Keratinocyte (primary cell): ENCODE results near the gene KCNIP3.

Experiments used
- CTCF ChIP-seq, 3 experiments: IDR thresholded peaks in 1 of 3; conservative IDR thresholded peaks in 1 of 3; optimal IDR thresholded peaks in 1 of 3; 2 replicates in 2 of 3; 3 replicates in 1 of 3; pipeline versions ENCODE3 to v1.5.1; 2011; ENCODE audit warnings: low read length in 3 of 3, mild to moderate bottlenecking in 3 of 3, moderate library complexity in 2 of 3, control low read depth in 1 of 3, inconsistent platforms in 1 of 3; ENCODE audit not compliant: insufficient read depth in 2 of 3; ENCODE audit errors: extremely low read depth in 1 of 3
- EZH2 ChIP-seq: IDR thresholded peaks from one replicate; pipeline ENCODE4 v1.6.1; 2012; ENCODE audit warnings: inconsistent platforms, mild to moderate bottlenecking, low read length, moderate library complexity

DNA sequence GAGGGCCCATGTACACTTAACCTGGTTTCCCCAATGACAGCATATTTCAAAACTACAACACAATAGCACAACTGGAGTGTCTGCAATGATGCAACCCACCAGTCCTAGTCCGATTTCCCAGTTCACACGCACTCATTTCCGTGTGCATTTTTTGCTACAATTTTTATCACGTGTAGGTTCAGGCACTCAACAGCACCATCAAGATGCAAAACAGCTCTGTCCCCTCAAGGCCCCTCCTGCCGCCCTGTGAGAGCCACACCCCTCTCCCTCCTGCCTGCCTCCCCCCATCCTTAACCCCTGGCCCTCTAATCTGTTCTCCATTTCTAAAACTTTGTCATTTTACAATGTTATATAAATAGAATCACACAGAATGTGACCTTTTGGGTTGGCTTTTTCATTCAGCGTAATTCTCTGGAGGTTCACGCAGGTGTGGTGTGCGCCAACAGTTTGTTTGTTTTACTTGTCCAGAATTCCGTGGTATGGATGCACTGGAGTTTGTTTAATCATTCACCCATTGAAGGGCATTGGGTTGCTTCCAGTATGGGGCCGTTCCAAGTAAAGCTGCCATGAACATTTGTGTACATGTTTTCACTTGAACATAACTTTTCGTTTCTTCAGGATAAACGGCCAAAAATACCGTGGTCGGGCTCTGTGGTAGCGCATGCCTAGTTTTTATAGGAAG is 8.4 kb downstream of the KCNIP3 start:
- TF ChIP-seq CTCF (optimal IDR thresholded peaks at IDR 0.05 in 1 of 3, IDR thresholded peaks at IDR 0.05 in 1 of 3, conservative IDR thresholded peaks at IDR 0.05 in 1 of 3; ENCODE audit: extremely low read depth in 1 of 3, insufficient read depth in 2 of 3, low read length in 3 of 3): no peak
- TF ChIP-seq EZH2: no peak
